HG03378 (cell line): ENCODE data around the gene ACADL.

Experiments
- ATAC-seq: cut with Tn5 transposase; IDR thresholded peaks from one replicate; pipeline ENCODE4 v1.9.1; 2021; ENCODE audit warnings: mild to moderate bottlenecking, moderate library complexity; ENCODE audit not compliant: unreplicated experiment

Gene ACADL

DNA sequence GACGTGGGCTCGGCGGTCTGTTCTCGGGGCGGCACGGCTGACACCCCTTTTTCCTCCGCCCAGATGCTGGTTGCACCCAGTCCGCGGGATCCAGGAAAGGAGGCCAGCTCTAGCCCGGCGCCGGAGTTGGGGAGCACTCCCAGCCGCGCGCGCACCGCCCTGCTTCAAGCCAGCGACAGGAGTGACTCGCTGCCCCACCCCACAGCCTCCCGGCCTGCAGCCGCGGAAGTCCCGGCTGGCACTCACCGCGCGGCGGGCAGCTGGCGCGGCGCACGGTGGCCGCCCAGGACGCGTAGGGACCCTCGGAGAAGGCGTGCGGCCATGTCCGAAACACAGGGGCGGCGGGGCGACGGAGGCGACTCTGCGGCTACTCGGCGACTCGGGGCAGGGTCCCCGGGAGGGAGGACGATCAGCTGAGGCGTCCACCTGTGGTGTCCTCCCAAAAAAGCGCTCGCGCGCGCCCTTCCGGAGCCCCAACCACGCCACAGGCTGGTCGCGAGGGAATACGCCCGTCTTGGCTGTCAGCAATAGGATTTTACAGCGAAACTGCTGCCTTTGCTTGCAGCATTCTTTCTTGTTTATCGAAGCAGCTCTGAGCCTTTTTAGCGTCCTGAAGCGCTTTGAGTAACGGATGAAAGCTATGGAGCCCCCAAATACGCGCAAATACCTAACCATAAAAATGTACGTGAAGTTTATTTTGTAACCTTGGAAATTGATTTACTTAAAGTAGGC is at the start of gene ACADL:
Gene ACADL (minus strand): TSS at position 507 of the 732 bp plus-strand sequence. CDS start 184 bp downstream, at position 323.
- ATAC-seq: no peak

DNA sequence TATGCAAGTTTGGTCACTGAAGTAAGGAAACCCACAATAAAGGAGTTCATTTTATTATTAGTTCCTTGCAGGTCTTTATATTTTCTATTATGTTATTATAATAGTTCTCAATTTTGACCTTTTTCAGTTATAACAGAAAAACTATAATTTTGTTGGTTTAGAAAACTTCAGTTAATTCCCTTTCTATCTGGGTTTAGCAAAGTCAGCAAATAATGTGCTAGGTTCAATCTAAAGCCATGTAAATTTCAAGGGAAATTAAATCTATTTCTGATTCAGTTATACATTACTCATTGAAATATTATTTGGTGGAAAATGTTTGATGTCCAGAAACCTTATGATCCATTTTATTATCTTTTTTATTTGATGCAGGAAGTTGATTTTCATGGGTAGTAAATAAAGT is 46.1 kb upstream of the ACADL start:
- ATAC-seq: no peak

DNA sequence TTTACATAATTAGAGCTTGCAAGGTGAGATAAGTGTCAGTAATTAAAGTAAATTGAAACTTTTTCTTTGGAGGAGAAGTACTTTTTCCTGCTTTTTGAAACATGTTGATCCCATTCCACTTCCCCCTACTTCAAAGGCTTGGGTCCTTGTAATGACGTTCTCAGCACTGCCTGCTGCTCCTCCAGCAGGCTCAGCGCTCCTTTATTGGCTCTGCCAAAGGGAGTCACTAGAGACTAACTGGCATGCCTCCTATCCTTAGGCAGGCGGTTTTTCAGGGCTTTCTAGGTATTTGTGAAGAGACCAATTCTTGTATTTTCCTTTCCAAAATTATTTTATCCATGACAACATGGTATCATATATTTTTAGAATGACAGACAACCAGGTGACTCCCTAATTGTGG is 43.9 kb upstream of the ACADL start:
- ATAC-seq: no peak

- no peak for ATAC-seq
Measured at GRCh38 chr2:210268281-210268680, 43.0 kb upstream of the ACADL start.

DNA sequence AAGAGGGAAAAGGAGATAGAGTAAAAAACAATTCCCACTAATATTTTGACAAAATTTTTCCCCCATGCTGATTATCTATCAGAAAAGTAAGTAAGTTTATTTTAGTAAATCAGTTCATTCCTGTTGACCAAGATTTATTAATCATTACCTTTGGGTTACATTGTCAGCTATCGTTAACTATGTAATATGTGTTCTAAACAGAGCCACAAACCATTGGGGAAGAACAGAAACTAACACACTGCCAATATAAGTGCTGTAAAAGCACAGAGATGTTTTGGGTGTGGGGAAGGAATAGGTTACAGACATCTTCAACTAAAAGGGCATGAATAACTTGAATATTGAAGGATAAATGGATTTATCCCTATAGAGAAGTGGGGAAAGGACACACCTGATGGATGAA is 42.5 kb upstream of the ACADL start:
- peak; percentile 48 for ATAC-seq

DNA sequence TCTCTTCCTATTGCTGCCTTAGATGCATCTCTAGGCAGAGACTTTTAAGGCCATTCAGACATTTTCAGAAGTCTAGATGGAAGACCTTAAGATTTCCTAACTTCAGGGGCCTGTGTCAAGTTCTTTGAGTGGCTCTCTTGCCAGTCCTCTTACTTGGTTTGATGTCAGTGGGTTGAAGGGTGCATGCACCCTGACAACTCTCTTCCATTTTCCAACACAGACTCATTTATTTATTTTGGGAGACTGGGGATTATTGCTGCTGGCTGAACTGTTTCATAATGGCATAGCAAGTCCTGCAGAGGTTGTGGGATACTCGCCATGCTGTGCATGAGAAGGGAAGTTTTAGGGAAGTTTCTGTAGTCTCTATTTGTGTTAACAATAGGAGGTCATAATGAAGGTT is 39.0 kb upstream of the ACADL start:
- no peak for ATAC-seq

DNA sequence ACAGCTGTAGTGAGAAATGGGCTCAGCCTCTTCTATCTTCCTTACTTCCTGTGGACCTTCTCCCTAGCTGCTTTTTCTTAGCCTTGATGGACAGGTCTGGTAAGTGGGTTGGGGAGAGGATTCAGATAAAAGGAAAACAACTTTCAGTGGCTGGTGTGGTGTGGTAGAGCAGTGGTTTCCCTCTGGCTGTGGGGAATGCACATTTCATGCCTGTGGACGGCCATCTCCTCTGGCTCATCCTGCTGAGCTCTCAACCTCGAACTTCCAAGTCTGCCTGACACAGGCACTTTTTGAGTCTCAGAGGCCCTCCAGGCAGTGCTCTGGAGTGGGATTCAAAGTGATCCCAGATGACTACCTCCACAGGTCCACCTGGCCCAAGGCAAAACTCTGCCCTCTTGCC is 38.6 kb upstream of the ACADL start:
- ATAC-seq: no peak

DNA sequence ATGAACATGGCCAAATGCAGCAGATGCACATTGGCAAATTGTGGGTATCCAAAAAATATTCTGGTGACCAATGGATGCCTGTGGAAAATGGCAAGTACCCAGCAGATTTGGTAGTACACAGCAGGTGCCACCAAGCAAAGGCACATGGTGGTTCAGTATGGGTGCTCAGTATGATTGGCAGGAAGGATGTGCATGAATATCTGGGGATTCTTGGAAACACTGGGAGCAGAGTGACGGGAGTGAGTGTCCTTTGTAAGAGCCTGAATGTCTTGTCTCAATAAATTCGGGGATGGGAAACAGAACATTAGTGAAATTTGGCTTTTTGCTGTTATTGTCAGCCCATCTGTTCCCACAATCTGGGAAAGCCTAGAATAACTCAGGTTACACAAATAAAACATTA is 36.8 kb upstream of the ACADL start:
- ATAC-seq: no peak

DNA sequence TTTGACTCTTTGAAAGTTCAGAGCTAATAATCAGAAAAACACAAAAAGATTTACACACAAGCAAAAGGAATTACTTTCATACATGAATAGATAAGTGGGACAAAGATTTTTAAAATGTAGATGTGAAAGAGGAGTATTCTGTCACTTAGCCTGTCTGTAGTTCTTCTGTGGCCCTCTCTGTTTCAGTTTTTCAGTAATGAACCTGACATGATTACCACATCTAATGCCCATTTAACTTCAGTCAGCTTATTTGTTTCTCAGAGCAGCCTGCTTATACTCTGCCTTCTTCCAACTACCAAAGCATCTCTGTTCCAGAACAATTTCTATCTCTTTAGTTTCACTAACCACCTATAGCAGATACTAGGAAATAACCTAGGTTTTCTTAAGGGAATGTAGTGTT is 34.4 kb upstream of the ACADL start:
- ATAC-seq: no peak

DNA sequence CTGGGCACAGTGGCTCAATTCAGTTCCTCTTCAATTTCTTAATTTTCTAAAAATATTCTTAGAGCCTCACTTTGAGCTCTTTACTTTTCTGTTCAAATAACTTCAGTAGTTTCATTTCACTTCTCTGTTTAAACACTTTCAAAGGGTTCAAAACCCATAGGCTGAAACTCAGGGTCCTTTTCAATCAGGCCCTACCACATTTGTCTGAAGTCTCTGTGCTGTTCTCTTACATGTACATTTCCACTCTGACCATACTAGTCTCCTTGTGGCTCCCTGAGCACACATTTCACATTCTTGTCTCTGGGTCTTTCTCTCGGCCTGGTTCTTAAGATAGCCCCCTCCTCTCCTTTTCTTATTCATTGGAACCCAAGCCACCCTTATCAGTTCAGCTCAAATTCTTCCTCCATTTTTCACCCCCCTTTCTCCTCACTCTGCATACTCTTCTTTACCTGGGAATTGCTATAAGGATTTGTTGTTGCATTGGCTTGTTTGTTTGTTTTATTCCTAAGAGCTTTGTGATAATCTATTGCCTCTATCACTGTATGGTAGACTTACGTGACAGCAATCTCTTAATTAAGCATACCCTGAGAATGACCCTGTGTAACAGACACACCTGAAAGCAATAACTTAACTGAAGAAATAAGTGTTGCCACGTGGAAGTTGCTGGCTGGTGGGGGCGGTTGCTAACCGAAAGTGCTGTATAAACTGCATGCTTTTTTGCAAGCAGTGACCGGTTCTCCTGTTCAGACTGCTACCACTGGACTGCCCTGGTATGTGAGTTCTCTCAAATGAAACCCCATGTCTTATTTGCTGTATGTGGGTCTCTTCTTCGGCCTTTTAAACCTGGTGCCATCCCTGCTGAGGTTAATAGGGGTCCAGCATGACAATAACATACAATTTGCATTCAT is 27.7 kb upstream of the ACADL start:
- no peak for ATAC-seq

- ATAC-seq: no peak
Measured at GRCh38 chr2:210250622-210251021, 25.4 kb upstream of the ACADL start.

GRCh38 chr2:210233487-210233886 is 8.2 kb upstream of the ACADL start:
- no peak for ATAC-seq

- no peak for ATAC-seq
Measured at GRCh38 chr2:210230984-210231383, 5.7 kb upstream of the ACADL start.

- ATAC-seq: no peak
Measured at GRCh38 chr2:210230518-210230917, 5.3 kb upstream of the ACADL start.

GRCh38 chr2:210228586-210228985 is 3.3 kb upstream of the ACADL start:
- ATAC-seq: no peak

- ATAC-seq: no peak
Measured at GRCh38 chr2:210227290-210228088, 2.2 kb upstream of the ACADL start.

GRCh38 chr2:210226223-210226622 is 976 bp upstream of the ACADL start:
- no peak for ATAC-seq

DNA sequence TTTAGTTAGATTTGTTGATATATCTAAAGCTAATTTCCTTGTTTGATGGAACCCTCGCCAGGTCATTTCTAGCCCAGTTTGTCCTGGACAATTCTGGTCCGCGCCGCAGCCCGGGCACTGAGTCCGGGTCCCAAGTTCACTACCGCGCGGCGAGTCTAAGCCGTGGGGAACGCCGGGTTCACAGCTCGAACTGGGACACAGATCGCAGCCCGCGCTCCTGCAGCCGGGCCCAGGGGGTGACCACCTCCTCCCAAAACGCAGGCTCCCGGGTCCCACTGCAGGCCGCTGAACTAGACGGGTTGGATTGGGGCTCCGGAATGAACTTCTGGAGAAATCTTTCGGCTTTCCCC is 681 bp downstream of the ACADL start:
- ATAC-seq: no peak

- ATAC-seq: no peak
Measured at GRCh38 chr2:210215120-210215519, 10.1 kb downstream of the ACADL start.

DNA sequence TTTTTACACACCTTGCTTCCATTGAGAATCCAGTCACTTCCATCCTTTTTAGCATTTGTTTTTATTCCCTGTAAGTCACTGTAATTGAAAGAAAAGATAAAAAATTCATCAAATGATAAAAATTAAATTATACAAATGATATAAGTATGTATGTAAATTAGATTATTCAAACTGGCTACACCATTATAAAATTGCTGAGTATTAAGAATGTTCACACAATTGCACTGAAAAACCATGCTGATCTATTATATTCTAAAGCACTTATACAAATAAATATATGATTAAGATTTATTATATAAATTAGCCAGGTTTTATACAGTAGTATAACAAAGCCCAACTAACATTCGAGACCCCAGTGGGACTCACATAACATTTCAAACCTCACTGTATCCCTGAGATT is 15.1 kb downstream of the ACADL start:
- no peak for ATAC-seq

DNA sequence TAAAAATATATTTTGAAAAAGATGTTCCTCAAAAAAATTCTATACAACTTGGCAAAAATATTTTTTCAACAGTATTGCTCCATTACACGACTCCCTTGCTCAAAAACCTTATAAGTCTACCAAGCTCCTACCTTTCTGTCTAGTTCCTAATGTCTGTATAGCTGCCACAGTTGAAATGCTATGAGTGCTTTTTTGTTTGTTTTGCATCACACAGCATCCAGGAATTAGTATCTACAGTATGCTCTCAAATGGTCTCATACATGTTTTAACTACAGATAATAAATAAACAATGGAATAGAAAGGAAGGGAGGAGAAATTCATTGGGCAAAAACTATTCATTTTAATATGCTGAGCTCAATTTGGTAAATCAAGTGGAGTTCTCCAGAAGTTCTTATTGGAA is 17.3 kb downstream of the ACADL start:
- ATAC-seq: no peak
